ENCODE measurements around the gene ANKS3. TPM values are rescaled to one million over a fixed set of nuclear protein-coding genes. Genes with fewer than 3 reads are reported as not detected.

ANKS3 gene
- total and polyA plus RNA-seq, 2 experiments from 2014 or later = 22.5 to 24.9 TPM

DNA sequence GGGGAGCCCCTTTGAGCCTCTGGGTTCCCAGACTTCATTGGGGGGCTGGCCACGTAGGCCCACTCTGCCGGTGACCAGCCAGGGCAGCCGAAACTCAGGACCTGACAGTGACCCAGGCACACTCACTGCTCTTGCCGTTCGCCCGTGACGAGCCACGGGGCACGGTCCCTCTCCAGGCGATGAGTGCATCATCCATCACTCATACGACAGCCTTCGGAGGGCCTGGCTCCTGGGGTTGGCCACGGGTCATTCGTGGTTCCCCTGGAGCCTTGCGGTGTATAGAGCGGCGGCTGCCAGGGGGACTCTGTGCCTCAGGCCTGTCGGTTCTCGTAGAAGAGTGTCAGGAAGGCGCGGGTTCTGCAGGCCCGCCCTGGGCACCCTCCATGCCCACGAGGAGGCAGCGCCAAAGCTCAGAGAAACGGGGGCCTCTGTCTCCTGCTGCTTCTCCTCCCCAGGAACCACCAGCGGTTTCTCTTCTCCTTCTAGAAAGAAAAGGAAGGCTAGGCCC, 51.9 kb downstream of the ANKS3 start:
- no peak for DNase-seq (ENCODE audit: low spot score)
- Histone ChIP-seq H4K20me1 (replicated peaks; ENCODE audit: insufficient read depth) (no peaks in the 10 kb centered on the region), H3K27me3 (ENCODE audit: insufficient read depth) (no peaks in the 10 kb centered on the region), H3K4me2 (no peak overlapping the region), H3K4me3 (no peak overlapping the region), H3K4me1 (ENCODE audit: insufficient read depth) (no peaks in the 10 kb centered on the region), H3K36me3 (ENCODE audit: insufficient read depth) (no peaks in the 10 kb centered on the region), H2AFZ (no peak overlapping the region), H3K9me2 (ENCODE audit: insufficient read depth) (no peaks in the 10 kb centered on the region), H3F3A (replicated peaks; ENCODE audit: low read depth) (no peaks in the 10 kb centered on the region), H3K27ac (ENCODE audit: low read depth) (no peak overlapping the region), H3K79me2 (replicated peaks; ENCODE audit: insufficient read depth) (no peaks in the 10 kb centered on the region)
- H3K27ac Mint-ChIP-seq = no peak overlapping the region
- no peaks in the 10 kb centered on the region for H3K4me1 Mint-ChIP-seq
- H3K27me3 Mint-ChIP-seq (ENCODE audit: insufficient read depth, low read depth, poor library complexity) = peaks cover 11% of the 10 kb centered on the region
- no peaks in the 10 kb centered on the region for H3K9me3 Mint-ChIP-seq
- peaks cover 14% of the 10 kb centered on the region for H3K36me3 Mint-ChIP-seq (ENCODE audit: low read depth)
- H3K4me3 Mint-ChIP-seq = no peak overlapping the region
- ATAC-seq = no peak; the same call in 2 of the 3 replicates
- TF ChIP-seq CREB1 (CRISPR knock-in tag; IDR thresholded peaks at IDR 0.05; ENCODE audit: low read depth) (no peak), JUNB (IDR thresholded peaks at IDR 0.05; ENCODE audit: unreplicated experiment) (no peak)

GRCh38 chr16:4681471-4682083, 52.5 kb downstream of the ANKS3 start:
- Mint-ChIP-seq H3K4me1 (peaks cover under 1% of the 10 kb centered on the region; the same call in 1 of the 3 replicates), H3K9me3 (no peaks in the 10 kb centered on the region), H3K27me3 (ENCODE audit: insufficient read depth, low read depth, poor library complexity) (peaks cover 11% of the 10 kb centered on the region), H3K4me3 (no peak overlapping the region), H3K36me3 (ENCODE audit: low read depth) (peaks cover 14% of the 10 kb centered on the region), H3K27ac (no peak overlapping the region; the same call in 1 of the 2 replicates)
- Histone ChIP-seq H3F3A (replicated peaks; ENCODE audit: low read depth) (no peaks in the 10 kb centered on the region), H3K4me2 (no peak overlapping the region), H2AFZ (no peak overlapping the region), H3K4me3 (no peak overlapping the region), H3K36me3 (ENCODE audit: insufficient read depth) (no peaks in the 10 kb centered on the region), H3K27ac (ENCODE audit: low read depth) (no peak overlapping the region), H3K9me2 (ENCODE audit: insufficient read depth) (no peaks in the 10 kb centered on the region), H4K20me1 (replicated peaks; ENCODE audit: insufficient read depth) (no peaks in the 10 kb centered on the region), H3K79me2 (replicated peaks; ENCODE audit: insufficient read depth) (no peaks in the 10 kb centered on the region), H3K4me1 (ENCODE audit: insufficient read depth) (no peaks in the 10 kb centered on the region), H3K27me3 (ENCODE audit: insufficient read depth) (no peaks in the 10 kb centered on the region)
- DNase-seq (ENCODE audit: low spot score) = no peak
- no peak for ATAC-seq
- no peak for TF ChIP-seq CREB1 (CRISPR knock-in tag; IDR thresholded peaks at IDR 0.05; ENCODE audit: low read depth)
- TF ChIP-seq, protein P1, sequence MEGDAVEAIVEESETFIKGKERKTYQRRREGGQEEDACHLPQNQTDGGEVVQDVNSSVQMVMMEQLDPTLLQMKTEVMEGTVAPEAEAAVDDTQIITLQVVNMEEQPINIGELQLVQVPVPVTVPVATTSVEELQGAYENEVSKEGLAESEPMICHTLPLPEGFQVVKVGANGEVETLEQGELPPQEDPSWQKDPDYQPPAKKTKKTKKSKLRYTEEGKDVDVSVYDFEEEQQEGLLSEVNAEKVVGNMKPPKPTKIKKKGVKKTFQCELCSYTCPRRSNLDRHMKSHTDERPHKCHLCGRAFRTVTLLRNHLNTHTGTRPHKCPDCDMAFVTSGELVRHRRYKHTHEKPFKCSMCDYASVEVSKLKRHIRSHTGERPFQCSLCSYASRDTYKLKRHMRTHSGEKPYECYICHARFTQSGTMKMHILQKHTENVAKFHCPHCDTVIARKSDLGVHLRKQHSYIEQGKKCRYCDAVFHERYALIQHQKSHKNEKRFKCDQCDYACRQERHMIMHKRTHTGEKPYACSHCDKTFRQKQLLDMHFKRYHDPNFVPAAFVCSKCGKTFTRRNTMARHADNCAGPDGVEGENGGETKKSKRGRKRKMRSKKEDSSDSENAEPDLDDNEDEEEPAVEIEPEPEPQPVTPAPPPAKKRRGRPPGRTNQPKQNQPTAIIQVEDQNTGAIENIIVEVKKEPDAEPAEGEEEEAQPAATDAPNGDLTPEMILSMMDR (conservative IDR thresholded peaks at IDR 0.05; ENCODE audit: low read depth in 2 of 2) = no peak
- no peak for TF ChIP-seq JUNB (IDR thresholded peaks at IDR 0.05; ENCODE audit: unreplicated experiment)
- TF ChIP-seq EZH2 (IDR thresholded peaks at IDR 0.05; ENCODE audit: low read depth, unreplicated experiment) = no peak
- TF ChIP-seq ZNF331 (CRISPR knock-in tag; IDR thresholded peaks at IDR 0.05; ENCODE audit: low read depth) = no peak
- TF ChIP-seq ZNF462 (CRISPR knock-in tag; IDR thresholded peaks at IDR 0.05) = no peak
- TF ChIP-seq, protein P2, sequence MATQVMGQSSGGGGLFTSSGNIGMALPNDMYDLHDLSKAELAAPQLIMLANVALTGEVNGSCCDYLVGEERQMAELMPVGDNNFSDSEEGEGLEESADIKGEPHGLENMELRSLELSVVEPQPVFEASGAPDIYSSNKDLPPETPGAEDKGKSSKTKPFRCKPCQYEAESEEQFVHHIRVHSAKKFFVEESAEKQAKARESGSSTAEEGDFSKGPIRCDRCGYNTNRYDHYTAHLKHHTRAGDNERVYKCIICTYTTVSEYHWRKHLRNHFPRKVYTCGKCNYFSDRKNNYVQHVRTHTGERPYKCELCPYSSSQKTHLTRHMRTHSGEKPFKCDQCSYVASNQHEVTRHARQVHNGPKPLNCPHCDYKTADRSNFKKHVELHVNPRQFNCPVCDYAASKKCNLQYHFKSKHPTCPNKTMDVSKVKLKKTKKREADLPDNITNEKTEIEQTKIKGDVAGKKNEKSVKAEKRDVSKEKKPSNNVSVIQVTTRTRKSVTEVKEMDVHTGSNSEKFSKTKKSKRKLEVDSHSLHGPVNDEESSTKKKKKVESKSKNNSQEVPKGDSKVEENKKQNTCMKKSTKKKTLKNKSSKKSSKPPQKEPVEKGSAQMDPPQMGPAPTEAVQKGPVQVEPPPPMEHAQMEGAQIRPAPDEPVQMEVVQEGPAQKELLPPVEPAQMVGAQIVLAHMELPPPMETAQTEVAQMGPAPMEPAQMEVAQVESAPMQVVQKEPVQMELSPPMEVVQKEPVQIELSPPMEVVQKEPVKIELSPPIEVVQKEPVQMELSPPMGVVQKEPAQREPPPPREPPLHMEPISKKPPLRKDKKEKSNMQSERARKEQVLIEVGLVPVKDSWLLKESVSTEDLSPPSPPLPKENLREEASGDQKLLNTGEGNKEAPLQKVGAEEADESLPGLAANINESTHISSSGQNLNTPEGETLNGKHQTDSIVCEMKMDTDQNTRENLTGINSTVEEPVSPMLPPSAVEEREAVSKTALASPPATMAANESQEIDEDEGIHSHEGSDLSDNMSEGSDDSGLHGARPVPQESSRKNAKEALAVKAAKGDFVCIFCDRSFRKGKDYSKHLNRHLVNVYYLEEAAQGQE (IDR thresholded peaks at IDR 0.05; ENCODE audit: unreplicated experiment) = no peak
- TF ChIP-seq EZH2phosphoT487 (IDR thresholded peaks at IDR 0.05; ENCODE audit: unreplicated experiment) = no peak
- TF ChIP-seq POLR2AphosphoS5 (IDR thresholded peaks at IDR 0.05; ENCODE audit: low read depth) = no peak
